Measurements from ENCODE around the gene FNBP1L.

DNA sequence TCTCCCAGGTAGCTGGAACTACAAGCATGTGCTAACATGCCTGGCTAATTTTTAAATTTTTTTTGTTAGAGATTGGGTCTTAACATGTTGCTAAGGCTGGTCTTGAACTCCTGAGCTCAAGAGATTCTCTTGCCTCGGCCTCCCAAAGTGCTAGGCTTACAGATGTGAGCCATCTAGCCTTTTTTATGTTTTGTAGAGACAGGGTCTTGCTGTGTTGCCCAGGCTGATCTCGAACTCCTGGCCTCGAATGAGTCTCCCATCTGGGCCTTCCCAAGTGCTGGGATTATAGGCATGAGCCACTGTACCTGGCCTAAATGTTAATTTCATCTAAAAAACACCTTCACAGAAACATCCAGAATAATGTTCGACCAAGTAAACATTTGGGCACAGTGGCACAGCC, 48.6 kb downstream of the FNBP1L start:
- TF ChIP-seq CTCF (IDR thresholded peaks at IDR 0.05) = no peak
- no peak for TF ChIP-seq POLR2AphosphoS5 (IDR thresholded peaks at IDR 0.05)
- no peak for TF ChIP-seq POLR2A (IDR thresholded peaks at IDR 0.05; ENCODE audit: low read depth)
